ENCODE results near the gene CORIN. TPM values are rescaled to one million over a fixed set of nuclear protein-coding genes. Genes with fewer than 3 reads are reported as not detected.
"Not testable (repeated sequence)": the region's sequence is repeated elsewhere in the genome, so short reads cannot be mapped to it uniquely, and the experiment has no call there.

The CORIN gene
- total RNA-seq, 1 donor from 2014 or later, result 0.05 TPM

DNA sequence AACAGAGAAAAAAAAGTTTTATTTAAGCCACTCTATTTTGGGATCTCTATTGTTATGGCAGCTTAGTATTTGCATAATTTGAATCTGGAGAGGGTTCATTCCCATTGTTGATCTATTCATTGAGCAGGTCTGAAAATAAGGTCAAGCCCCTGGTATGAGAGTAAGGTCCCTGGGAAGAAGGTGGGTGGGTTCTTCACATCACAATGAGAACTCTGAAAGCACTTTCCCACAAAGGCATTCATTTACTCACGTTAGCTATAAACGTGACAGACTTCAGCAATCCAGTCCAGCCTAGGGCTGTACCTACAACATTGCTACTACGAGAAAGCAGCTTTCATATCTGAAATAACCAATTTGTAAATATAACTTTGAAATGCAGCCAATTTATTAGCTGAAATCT, 126.2 kb downstream of the CORIN start:
- Mint-ChIP-seq H3K9me3 (no peaks in the 10 kb centered on the region), H3K27me3 (ENCODE audit: low read depth) (no peaks in the 10 kb centered on the region), H3K4me1 (peaks cover 12% of the 10 kb centered on the region), H3K4me3 (no peak overlapping the region), H3K27ac (ENCODE audit: unreplicated experiment) (no peak overlapping the region), H3K36me3 (ENCODE audit: low read depth) (no peaks in the 10 kb centered on the region)
- no peak for DNase-seq (ENCODE audit: low read depth, low spot score)
- TF ChIP-seq, protein P1, sequence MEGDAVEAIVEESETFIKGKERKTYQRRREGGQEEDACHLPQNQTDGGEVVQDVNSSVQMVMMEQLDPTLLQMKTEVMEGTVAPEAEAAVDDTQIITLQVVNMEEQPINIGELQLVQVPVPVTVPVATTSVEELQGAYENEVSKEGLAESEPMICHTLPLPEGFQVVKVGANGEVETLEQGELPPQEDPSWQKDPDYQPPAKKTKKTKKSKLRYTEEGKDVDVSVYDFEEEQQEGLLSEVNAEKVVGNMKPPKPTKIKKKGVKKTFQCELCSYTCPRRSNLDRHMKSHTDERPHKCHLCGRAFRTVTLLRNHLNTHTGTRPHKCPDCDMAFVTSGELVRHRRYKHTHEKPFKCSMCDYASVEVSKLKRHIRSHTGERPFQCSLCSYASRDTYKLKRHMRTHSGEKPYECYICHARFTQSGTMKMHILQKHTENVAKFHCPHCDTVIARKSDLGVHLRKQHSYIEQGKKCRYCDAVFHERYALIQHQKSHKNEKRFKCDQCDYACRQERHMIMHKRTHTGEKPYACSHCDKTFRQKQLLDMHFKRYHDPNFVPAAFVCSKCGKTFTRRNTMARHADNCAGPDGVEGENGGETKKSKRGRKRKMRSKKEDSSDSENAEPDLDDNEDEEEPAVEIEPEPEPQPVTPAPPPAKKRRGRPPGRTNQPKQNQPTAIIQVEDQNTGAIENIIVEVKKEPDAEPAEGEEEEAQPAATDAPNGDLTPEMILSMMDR (conservative IDR thresholded peaks at IDR 0.05), result no peak

DNA sequence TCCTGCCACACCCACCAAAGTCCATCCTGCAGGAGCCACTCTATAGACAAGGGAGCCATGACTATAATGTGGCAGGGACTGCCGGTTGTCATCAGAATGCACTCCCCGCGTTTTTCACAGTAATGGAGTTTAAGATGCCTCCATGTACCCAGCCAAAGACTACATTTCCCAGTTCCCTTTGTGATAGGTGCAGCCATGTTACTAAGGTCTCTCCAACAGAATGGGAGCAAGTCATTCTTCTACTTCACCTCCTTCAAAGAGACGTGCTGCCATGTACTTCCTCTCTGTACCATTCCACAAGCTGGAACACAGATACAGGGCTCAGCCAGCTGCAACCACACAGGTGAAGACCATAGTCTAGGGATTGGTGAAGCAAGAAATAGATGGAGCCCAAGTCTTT, 126.7 kb downstream of the CORIN start:
- TF ChIP-seq, protein P1 (conservative IDR thresholded peaks at IDR 0.05), result no peak
- H3K27me3 Mint-ChIP-seq (ENCODE audit: low read depth), result no peaks in the 10 kb centered on the region
- H3K4me3 Mint-ChIP-seq, result no peak overlapping the region
- no peaks in the 10 kb centered on the region for H3K36me3 Mint-ChIP-seq (ENCODE audit: low read depth)
- no peaks in the 10 kb centered on the region for H3K9me3 Mint-ChIP-seq
- no peak overlapping the region for H3K27ac Mint-ChIP-seq (ENCODE audit: unreplicated experiment)
- H3K4me1 Mint-ChIP-seq, result peaks cover 12% of the 10 kb centered on the region
- no peak for DNase-seq (ENCODE audit: low read depth, low spot score)

DNA sequence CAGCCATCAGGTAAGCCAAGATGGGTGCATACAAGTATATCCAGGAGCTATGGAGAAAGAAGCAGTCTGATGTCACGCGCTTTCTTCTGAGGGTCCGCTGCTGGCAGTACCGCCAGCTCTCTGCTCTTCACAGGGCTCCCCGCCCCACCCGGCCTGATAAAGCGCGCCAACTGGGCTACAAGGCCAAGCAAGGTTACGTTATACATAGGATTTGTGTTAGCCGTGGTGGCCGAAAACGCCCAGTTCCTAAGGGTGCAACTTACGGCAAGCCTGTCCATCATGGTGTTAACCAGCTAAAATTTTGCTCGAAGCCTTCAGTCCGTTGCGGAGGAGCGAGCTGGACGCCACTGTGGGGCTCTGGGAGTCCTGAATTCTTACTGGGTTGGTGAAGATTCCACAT, 131.5 kb downstream of the CORIN start:
- not testable (repeated sequence) for H3K27me3 Mint-ChIP-seq (ENCODE audit: low read depth); H3K36me3 Mint-ChIP-seq (ENCODE audit: low read depth); DNase-seq (ENCODE audit: low read depth, low spot score); H3K27ac Mint-ChIP-seq (ENCODE audit: unreplicated experiment); H3K4me3 Mint-ChIP-seq; H3K9me3 Mint-ChIP-seq
- peaks cover 12% of the 10 kb centered on the region for H3K4me1 Mint-ChIP-seq

DNA sequence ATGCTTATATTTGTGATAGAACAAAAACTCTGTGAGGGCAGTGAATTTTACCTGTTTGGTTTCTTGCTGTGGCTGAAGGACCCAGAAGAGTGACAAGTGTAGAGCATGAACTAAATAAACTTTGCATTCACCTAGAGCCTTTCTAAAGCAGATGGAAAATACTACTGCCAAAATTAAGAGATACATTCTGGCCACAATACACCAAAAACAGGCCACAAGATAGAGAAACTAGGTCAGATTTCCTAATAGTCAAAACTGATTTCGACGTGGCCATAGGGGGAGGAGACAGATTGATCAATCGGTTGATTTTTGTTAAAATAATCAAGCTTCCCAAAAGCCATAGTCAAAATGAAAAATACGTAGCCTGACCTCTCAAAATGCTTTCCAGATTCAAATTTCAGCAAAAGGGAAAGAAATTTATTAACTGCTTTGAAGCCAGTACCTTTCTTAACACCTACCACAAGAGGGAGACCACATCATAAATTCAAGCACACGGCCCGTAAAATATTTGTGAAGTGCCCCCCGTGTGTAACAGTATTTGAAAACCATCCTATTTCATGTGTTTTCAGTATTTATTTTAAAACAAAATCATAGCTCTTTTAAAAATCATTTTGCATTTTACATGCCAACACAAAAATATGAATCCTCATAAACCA, 132.4 kb downstream of the CORIN start:
- Mint-ChIP-seq H3K27ac (ENCODE audit: unreplicated experiment) (no peak overlapping the region), H3K36me3 (ENCODE audit: low read depth) (no peaks in the 10 kb centered on the region), H3K9me3 (no peaks in the 10 kb centered on the region), H3K27me3 (ENCODE audit: low read depth) (peaks cover 6% of the 10 kb centered on the region), H3K4me3 (no peak overlapping the region), H3K4me1 (peaks cover 8% of the 10 kb centered on the region)
- TF ChIP-seq, protein P1 (conservative IDR thresholded peaks at IDR 0.05), result peak; percentile 63
- DNase-seq (ENCODE audit: low read depth, low spot score), result no peak

DNA sequence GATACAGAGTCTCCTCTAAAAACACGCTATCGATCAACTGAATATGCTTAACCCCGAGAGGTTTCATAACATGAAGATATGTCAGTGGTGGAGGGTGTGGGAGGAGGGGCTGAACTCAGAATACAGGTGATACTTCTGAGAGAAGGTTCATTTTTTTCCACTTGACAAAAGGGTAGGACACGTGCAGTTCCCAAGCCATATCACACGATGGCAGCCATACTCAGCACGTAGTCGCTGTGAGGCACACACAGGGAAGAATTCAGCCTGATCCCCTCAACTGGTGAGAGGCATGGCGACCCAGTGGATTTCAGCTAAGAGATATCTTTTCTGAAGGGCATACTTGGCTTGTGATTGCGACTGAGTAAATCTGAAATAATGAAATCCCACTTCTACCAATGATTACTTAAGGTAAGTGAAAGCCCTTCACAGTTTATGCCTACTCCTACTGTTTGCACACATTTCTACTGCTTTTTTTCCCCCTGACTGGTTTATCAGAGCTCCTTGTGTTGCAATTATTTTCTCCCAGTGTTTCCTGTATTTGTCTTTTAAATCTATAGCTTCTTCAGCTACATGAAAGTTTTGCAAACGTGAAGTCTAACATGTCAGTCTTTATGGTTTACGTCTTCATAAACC, 133.1 kb downstream of the CORIN start:
- H3K27ac Mint-ChIP-seq (ENCODE audit: unreplicated experiment), result no peak overlapping the region

DNA sequence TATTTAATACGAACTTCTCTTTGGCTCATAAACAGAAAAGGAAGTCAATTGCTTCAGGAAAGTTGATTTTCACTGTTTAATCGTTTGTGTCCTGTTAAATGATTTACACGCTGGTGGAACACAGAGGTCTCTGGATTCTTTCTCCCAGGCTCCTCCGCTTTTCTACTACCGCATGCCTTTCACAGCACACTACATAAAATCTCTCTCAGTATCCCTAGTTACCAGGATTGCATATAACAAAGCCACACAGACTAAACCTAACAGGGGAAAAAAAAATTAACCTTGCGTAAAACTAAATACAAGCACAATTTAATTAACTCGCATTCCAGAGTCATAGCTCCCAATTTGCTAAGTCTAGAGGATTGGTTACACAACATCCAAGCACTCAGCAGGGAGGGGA, 133.9 kb downstream of the CORIN start:
- Mint-ChIP-seq H3K27me3 (ENCODE audit: low read depth) (peaks cover 6% of the 10 kb centered on the region), H3K27ac (ENCODE audit: unreplicated experiment) (no peak overlapping the region), H3K36me3 (ENCODE audit: low read depth) (no peaks in the 10 kb centered on the region), H3K4me1 (peaks cover 8% of the 10 kb centered on the region), H3K4me3 (no peak overlapping the region), H3K9me3 (no peaks in the 10 kb centered on the region)
- no peak for DNase-seq (ENCODE audit: low read depth, low spot score)
- TF ChIP-seq, protein P1 (conservative IDR thresholded peaks at IDR 0.05), result no peak

More for the DNA sequence above, 133.1 kb downstream of the CORIN start:
- Mint-ChIP-seq H3K4me1 (peaks cover 8% of the 10 kb centered on the region), H3K4me3 (no peak overlapping the region), H3K36me3 (ENCODE audit: low read depth) (no peaks in the 10 kb centered on the region), H3K27me3 (ENCODE audit: low read depth) (peaks cover 6% of the 10 kb centered on the region), H3K9me3 (no peaks in the 10 kb centered on the region)
- peak; percentile 36 for DNase-seq (ENCODE audit: low read depth, low spot score)
- TF ChIP-seq, protein P1 (conservative IDR thresholded peaks at IDR 0.05), result peak; percentile 63

Data from neural crest cell (in vitro differentiated cells).